ENCODE results near the gene PDZD7. TPM values are rescaled to one million over a fixed set of nuclear protein-coding genes. Genes with fewer than 3 reads are reported as not detected.

PDZD7 gene
- polyA plus RNA-seq, 1 of the 3 experiments (the other 2 are of a cell fraction) = 1.9 TPM

- no peak overlapping the region for H2AFZ ChIP-seq (ENCODE audit: low read depth)
- H3K36me3 ChIP-seq (replicated peaks in 1 of 2; ENCODE audit: control insufficient read depth in 1 of 2, insufficient read depth in 2 of 2, low read length in 1 of 2) = no peaks in the 10 kb centered on the region
- TF ChIP-seq RAD21 (IDR thresholded peaks at IDR 0.05; ENCODE audit: low read length) (no peak), CHD2 (IDR thresholded peaks at IDR 0.05; ENCODE audit: low read length, partially characterized antibody) (no peak), ZBTB33 (IDR thresholded peaks at IDR 0.05; ENCODE audit: borderline replicate concordance, low read depth) (0 out of 2 replicates have a peak, but pooled peaks have one; percentile 21), FOXM1 (IDR thresholded peaks at IDR 0.05; ENCODE audit: low read depth) (no peak), SMC3 (IDR thresholded peaks at IDR 0.05; ENCODE audit: low read depth, low read length) (no peak), MAX (IDR thresholded peaks at IDR 0.05; ENCODE audit: low read depth) (0 out of 2 replicates have a peak, but pooled peaks have one; percentile 10), POLR2AphosphoS5 (IDR thresholded peaks at IDR 0.05; ENCODE audit: low read depth, low read length) (no peak), TCF12 (IDR thresholded peaks at IDR 0.05) (no peak), CTCF (IDR thresholded peaks at IDR 0.05) (peak; percentile 45)
- peak; percentile 59 for DNase-seq
- WGBS (ENCODE audit: low lambda C conversion rate) = 63% methylated on average over 12 of the region's 63 CpGs
- no peaks in the 10 kb centered on the region for H3K9me3 ChIP-seq
- H3F3A ChIP-seq (replicated peaks; ENCODE audit: insufficient read depth) = peaks cover 2% of the 10 kb centered on the region
- POLR2A ChIA-PET = interaction anchor here (2.9 kb wide), 1 partner anchor 19 kb away, joined by 11 read pairs; no protein-coding TSS in a partner anchor
- H4K20me1 ChIP-seq (ENCODE audit: insufficient read depth) = no peaks in the 10 kb centered on the region
- peak overlapping the region; percentile 94 for H3K4me2 ChIP-seq
- H3K4me1 ChIP-seq (ENCODE audit: control insufficient read depth in 1 of 2, insufficient read depth in 2 of 2, low read depth in 1 of 2, low read length in 1 of 2) = peaks cover 19 to 37% of the 10 kb centered on the region in 2 experiments; a peak in 3 of 4 replicates
- H3K4me3 ChIP-seq (ENCODE audit: low read depth in 2 of 2, low read length in 1 of 2) = 0 out of 4 replicates have a peak overlapping the region, but pooled peaks have one; percentile 3 to 100
- no peaks in the 10 kb centered on the region for H3K9me2 ChIP-seq
- CTCF ChIA-PET = interaction anchor here (0.7 to 18.9 kb wide), 12 partner anchors 9 to 1052 kb away, joined by 3 to 234 read pairs (median 10); no protein-coding TSS in a partner anchor
- H3K27me3 ChIP-seq (ENCODE audit: insufficient read depth) = no peaks in the 10 kb centered on the region
- H3K27ac ChIP-seq (ENCODE audit: low read depth in 2 of 2, low read length in 1 of 2) = peak overlapping the region in 1 of 2 experiments; percentile 13; a peak in 1 of 4 replicates
- peaks cover 31% of the 10 kb centered on the region for H3K79me2 ChIP-seq (ENCODE audit: insufficient read depth)
- no peak overlapping the region for H3K9ac ChIP-seq
Measured at GRCh38 chr10:101062232-101063049, 31.5 kb upstream of the PDZD7 start.

GRCh38 chr10:101061624-101062231 lies 30.8 kb upstream of the PDZD7 start, which contains the start of gene KAZALD1:
TSS of gene KAZALD1 (plus strand) at chr10:101061989. CDS start at chr10:101062593, 604 bp downstream.
- no peak for TF ChIP-seq MAX (IDR thresholded peaks at IDR 0.05; ENCODE audit: low read depth)
- no peak for TF ChIP-seq GATA2 (CRISPR knock-in tag; IDR thresholded peaks at IDR 0.05)
- TF ChIP-seq NRF1 (IDR thresholded peaks at IDR 0.05; ENCODE audit: low read depth, low read length) = no peak
- Histone ChIP-seq H3K79me2 (ENCODE audit: insufficient read depth) (peaks cover 35% of the 10 kb centered on the region), H2AFZ (ENCODE audit: low read depth) (peak within 1 kb of the TSS; percentile 97), H3K36me3 (replicated peaks in 1 of 2; ENCODE audit: control insufficient read depth in 1 of 2, insufficient read depth in 2 of 2, low read length in 1 of 2) (no peaks in the 10 kb centered on the region), H3K27me3 (ENCODE audit: insufficient read depth) (no peaks in the 10 kb centered on the region), H3K4me3 (ENCODE audit: low read depth in 2 of 2, low read length in 1 of 2) (peak within 1 kb of the TSS; percentile 83 to 100), H3K9me2 (no peaks in the 10 kb centered on the region), H3K4me1 (ENCODE audit: control insufficient read depth in 1 of 2, insufficient read depth in 2 of 2, low read depth in 1 of 2, low read length in 1 of 2) (peaks cover 19 to 37% of the 10 kb centered on the region in 2 experiments; a peak in 3 of 4 replicates), H3F3A (replicated peaks; ENCODE audit: insufficient read depth) (peaks cover 2% of the 10 kb centered on the region), H3K27ac (ENCODE audit: low read depth in 2 of 2, low read length in 1 of 2) (peak within 1 kb of the TSS; percentile 97 to 98), H3K9me3 (no peaks in the 10 kb centered on the region), H4K20me1 (ENCODE audit: insufficient read depth) (no peaks in the 10 kb centered on the region), H3K4me2 (peak within 1 kb of the TSS; percentile 94), H3K9ac (peak within 1 kb of the TSS; percentile 99)
- DNase-seq = no peak
- ChIA-PET POLR2A (no interaction called here), CTCF (interaction anchor here (0.8 to 18.9 kb wide), 14 partner anchors 10 to 1052 kb away, joined by 3 to 234 read pairs (median 7); partner anchors contain the start of genes LZTS2 and SEMA4G)
- WGBS (ENCODE audit: low lambda C conversion rate) = 85% methylated on average over 31 of the region's 31 CpGs
